ENCODE data around the gene RBM15.

DNA sequence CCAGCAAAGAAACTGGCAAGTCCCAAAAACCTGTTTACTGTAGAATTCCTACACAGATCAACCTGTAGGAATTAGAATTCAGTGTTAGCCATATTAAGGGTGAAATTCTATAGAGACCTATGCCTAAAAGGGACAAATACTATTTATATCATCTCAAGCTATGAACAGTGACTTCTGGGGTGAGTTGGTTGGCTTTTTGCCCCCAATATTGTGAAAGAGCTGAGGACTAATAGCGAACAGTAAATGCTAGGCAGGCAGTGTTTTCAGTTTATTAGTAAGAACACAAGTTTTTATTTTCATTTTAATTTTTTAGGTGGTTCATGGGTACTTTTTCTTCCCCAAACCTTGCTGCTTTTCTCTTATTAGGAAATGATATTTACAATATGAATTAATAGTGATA, 36.3 kb downstream of the RBM15 start:
- TF ChIP-seq, protein P1, sequence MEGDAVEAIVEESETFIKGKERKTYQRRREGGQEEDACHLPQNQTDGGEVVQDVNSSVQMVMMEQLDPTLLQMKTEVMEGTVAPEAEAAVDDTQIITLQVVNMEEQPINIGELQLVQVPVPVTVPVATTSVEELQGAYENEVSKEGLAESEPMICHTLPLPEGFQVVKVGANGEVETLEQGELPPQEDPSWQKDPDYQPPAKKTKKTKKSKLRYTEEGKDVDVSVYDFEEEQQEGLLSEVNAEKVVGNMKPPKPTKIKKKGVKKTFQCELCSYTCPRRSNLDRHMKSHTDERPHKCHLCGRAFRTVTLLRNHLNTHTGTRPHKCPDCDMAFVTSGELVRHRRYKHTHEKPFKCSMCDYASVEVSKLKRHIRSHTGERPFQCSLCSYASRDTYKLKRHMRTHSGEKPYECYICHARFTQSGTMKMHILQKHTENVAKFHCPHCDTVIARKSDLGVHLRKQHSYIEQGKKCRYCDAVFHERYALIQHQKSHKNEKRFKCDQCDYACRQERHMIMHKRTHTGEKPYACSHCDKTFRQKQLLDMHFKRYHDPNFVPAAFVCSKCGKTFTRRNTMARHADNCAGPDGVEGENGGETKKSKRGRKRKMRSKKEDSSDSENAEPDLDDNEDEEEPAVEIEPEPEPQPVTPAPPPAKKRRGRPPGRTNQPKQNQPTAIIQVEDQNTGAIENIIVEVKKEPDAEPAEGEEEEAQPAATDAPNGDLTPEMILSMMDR (IDR thresholded peaks at IDR 0.05): no peak
- no peak for TF ChIP-seq EZH2 (IDR thresholded peaks at IDR 0.05; ENCODE audit: borderline replicate concordance, insufficient read depth, low read depth, low read length, poor library complexity, severe bottlenecking)

Data from B cell (primary cell).